ENCODE data around the gene CXCL10.

CXCL10 gene

DNA sequence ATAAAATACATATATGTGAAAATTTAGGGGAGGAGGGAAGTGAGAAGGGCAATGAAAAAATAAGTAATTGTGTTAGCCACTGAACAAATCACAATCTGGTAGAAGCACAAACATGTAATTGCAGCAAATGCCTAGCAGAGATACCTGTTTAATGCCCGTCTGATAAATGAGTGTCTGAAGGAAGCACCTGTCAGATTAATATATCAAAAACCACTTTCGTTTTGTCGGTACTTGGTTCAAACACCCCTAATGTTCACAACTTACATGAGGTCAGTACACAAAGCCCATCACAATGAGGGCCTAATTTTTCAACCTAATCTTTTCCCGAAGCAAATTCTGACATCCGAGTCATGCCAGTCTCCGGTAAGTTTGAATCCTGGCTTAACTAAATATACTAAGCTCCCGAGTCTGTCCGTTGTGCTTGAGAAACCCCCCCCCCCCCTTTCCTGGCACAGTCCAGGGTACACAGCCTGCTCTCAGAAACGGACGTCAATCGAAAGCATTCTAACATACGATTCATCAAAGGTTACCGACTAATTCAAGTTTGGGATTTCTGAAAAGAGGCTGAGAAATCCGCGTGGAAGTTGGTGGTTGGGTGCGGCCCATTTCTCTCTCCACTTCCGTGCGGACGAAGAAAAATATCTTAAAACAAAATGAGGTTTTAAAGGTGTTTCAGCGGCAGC lies 33.3 kb downstream of the CXCL10 start:
- no peak for DNase-seq

DNA sequence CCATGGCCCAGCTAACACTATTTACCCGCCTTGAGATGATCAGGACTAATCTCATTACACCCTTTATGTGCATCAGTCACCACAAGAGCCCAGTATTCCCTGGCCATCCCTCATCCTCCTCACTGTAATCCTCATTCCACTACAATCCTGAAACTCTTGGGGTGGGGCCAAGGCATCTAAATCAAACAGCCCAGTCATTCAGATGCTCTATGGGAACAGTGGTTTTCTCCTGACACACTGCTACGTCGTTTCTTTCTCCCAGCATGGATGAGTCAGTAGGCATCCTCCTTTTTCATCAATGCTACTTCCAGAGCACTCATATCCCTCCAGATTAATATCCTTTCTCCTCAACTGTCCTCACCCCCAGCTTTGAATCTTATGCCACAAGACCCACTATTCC lies 38.2 kb downstream of the CXCL10 start:
- DNase-seq: peak; percentile 77

- no peak for DNase-seq
These were observed 42.7 kb downstream of the CXCL10 start for GRCh38 chr4:75980576-75980975.

GRCh38 chr4:75976177-75976576 lies 47.1 kb downstream of the CXCL10 start:
- DNase-seq: no peak

DNA sequence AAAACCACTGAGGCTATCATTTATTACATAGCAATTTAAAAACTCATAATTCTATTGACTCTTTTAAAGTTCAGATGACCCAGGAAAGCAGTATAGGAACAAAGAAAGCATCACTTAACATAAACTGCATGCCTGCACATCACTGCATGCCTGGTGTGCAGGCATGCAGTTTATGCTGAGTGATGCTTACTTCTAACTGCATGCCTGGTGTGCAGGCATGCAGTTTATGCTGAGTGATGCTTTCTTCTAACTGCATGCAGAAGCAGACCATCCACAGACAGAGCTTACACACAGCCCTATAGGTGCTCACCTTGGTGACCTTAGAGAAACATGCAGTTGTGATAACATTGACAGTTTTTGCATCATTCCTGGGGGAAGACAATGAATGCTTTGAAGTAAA lies 49.5 kb downstream of the CXCL10 start:
- DNase-seq: no peak

Data from HCEC 1CT (cell line).